LNCAP (cell line): Measurements from ENCODE around the gene CRAMP1.

Experiments used
- TF ChIP-seq, protein P1 (sequence below): fragments of 450-650 bp; IDR thresholded peaks from 2 replicates; pipeline ENCODE4 v1.5.1; 2017; ENCODE audit warnings: mild to moderate bottlenecking

Gene CRAMP1

DNA sequence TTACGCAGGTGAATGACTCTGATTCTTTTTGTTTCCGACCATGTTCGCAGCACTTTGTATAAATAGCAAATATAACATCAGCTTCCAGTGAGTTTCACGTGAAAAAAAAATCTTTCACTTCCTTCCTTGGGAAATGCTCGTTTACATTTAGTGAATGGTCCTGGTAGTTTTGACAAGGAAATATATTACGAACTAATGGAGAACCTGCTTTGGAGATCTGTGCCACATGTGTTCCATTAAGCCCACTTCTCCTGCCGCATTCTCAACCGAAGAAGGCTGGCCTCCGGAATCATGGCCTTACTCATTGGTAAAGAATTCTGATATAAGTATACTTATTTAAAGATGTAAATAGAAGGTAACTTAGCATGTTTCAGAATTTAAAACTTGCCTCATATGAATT lies 3.6 kb downstream of the CRAMP1 start:
- TF ChIP-seq, protein P1, sequence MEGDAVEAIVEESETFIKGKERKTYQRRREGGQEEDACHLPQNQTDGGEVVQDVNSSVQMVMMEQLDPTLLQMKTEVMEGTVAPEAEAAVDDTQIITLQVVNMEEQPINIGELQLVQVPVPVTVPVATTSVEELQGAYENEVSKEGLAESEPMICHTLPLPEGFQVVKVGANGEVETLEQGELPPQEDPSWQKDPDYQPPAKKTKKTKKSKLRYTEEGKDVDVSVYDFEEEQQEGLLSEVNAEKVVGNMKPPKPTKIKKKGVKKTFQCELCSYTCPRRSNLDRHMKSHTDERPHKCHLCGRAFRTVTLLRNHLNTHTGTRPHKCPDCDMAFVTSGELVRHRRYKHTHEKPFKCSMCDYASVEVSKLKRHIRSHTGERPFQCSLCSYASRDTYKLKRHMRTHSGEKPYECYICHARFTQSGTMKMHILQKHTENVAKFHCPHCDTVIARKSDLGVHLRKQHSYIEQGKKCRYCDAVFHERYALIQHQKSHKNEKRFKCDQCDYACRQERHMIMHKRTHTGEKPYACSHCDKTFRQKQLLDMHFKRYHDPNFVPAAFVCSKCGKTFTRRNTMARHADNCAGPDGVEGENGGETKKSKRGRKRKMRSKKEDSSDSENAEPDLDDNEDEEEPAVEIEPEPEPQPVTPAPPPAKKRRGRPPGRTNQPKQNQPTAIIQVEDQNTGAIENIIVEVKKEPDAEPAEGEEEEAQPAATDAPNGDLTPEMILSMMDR = no peak

DNA sequence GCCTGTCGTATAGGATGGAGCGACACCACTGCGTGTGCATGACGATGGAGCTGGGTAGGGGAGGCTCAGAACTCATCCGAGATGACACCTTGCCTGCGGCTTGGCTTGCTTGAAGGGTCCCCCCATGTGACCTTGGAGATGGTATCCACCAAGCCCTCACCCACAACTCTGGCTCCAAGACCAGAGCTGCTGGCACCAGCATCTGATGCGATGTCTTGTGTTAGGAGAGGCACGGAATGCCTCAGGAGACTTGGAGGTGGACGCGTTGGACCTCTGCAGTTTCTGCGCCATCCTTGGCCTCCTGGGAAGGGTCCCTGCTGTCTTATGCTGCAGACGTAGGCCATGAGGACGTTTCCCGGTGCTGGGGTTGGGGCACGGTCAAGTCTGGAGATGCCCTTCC lies 7.8 kb downstream of the CRAMP1 start:
- TF ChIP-seq, protein P1 = no peak

DNA sequence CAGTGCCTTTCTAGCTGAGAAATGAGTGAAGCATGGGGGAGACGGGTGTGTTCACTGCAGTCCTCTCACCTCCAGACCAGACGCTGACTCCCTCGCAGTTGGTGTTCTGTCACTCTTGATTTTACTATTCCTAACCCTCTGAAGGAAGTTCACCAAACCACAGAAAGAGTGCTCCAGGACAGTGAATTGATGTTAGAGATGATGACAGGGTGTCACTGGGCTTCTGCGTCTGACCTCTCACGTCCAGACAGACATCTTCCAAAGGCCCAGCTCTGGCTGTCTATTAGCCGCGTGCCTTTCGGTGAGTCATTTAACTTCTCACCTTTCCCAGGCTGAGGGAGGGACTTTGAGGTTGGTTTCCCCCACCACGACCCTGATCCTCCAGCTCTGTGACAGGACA lies 8.2 kb downstream of the CRAMP1 start:
- TF ChIP-seq, protein P1 = no peak

DNA sequence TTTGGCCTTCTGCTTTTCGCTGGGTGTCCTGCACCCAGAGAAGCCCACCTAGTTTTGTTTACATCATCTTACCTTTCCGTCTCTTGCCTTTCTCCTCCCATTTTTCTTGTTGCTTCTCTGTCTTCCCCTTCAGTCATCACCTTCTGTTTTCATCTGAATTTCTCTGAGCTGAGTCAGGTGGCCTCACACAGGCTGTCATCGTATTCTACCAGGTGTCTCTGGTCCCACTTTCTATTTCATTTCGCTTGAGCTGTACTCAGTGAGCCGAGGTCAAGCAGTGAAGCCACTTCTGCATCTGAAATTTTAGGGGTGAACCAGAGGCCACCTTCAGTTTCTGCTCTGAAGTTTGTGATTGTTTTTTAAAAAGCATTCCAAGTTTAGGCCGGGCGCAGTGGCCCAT lies 9.7 kb downstream of the CRAMP1 start:
- TF ChIP-seq, protein P1 = no peak

DNA sequence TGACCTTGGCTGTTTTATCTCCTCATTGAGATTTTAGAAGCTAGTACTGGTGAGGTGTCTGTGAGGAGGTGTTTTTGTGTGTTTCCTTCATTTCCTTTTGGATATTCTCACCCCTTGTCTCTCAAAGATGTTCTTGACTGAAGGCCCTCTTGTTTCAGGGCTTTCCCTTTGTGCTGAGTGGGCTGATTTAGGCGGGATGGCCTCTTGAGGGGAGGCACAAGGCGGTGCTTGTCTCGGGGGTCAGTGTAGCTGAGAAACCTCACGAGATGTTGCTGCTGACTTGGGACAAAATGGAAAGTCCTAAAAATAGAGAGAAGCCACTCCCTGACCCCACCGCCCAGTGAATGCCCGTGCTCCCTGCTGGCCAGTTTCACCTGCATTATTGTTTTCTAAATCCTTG lies 14.2 kb downstream of the CRAMP1 start:
- TF ChIP-seq, protein P1 = no peak

DNA sequence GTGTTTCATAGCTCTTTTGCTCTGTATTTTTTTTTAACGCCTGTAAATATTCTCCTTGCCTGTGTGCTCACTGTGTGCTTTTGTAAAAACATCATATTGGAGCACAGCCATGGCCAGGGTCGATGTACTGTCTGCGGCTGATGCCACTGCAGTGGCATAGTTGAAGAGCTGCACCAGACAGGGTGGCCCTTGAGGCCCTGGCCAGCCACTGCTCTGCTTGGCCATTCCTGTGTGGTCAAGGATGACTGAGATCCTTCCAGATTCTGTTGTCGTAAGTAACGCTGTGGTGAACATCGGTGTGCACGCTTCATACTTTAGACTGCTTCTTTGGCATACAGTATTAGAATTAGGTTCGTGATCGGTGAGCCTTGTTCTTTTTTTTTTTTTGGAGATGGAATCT lies 14.6 kb downstream of the CRAMP1 start:
- TF ChIP-seq, protein P1 = no peak

DNA sequence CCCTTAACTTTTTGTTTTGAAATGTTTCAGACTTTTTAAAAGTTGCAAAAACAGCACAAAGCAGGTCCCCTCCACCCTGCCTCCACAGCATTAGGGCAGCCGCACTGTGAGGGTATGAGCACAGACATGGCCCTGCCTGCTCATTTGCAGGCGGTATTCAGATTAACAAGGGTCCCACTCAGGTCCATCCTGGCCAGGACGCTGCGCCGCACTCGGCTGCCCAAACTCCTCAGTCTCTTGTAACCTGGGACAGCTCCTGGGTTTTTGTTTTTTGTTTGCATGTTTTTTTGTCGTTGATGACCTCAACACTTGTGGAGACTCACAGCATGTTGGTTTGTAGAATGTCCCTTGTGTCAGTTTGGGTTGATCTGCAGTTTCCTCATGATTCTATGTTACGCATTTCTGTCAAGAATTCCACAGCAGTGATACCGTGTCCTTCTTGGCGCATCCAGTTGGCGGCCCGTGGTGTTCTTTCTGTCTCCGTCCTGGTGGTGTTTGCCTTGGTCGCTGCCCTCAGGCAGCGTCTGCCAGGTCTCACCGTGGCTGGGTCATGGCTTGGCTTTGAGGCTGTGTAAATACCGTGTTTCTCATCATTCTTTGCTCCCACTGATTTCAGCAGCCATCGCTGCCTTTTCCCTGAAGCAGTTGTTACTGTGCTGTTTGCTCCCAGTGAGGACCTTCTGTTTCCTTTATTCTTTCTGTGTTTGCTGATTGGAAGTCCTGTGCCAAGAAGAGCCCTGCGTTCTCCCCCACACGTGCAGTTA lies 18.5 kb downstream of the CRAMP1 start:
- TF ChIP-seq, protein P1 = no peak

DNA sequence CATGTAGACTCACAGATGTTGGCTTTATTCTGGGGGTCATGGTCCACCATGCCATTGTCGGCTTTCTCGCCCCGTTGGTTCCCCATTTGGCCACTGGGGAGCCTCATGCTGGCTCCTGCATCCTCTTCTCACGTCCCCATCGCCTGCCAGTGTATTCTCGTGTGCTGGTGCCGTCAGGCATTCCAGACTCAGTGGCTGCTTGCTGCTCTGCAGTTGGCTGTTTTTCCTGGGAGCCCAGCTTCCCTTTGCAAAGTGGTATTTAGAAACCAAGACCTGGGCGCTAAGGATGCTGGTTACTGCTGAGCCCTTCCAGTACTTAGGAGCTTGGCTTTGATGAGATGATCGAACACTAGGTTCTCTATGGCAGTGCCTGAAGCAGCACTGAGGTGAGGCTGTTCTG lies 19.1 kb downstream of the CRAMP1 start:
- TF ChIP-seq, protein P1 = no peak
